NB4 (cell line): ENCODE measurements around the gene DPP4.

ENCODE experiments used
- MAX ChIP-seq: IDR thresholded peaks from 2 replicates; pipeline ENCODE4 v1.6.1; 2011; ENCODE audit warnings: low read depth, low read length
- MYC ChIP-seq: IDR thresholded peaks from 2 replicates; pipeline ENCODE4 v1.6.1; 2011; ENCODE audit warnings: low read depth, low read length
- POLR2A ChIP-seq: IDR thresholded peaks from 2 replicates; pipeline ENCODE4 v1.6.1; 2011; ENCODE audit warnings: mild to moderate bottlenecking; ENCODE audit not compliant: insufficient read length; ENCODE audit errors: extremely low read depth
- TF ChIP-seq, protein P1 (sequence below): IDR thresholded peaks from one replicate; pipeline ENCODE4 v1.5.1; 2012; ENCODE audit warnings: low read depth, low read length

- no peak for TF ChIP-seq POLR2A
- TF ChIP-seq, protein P1, sequence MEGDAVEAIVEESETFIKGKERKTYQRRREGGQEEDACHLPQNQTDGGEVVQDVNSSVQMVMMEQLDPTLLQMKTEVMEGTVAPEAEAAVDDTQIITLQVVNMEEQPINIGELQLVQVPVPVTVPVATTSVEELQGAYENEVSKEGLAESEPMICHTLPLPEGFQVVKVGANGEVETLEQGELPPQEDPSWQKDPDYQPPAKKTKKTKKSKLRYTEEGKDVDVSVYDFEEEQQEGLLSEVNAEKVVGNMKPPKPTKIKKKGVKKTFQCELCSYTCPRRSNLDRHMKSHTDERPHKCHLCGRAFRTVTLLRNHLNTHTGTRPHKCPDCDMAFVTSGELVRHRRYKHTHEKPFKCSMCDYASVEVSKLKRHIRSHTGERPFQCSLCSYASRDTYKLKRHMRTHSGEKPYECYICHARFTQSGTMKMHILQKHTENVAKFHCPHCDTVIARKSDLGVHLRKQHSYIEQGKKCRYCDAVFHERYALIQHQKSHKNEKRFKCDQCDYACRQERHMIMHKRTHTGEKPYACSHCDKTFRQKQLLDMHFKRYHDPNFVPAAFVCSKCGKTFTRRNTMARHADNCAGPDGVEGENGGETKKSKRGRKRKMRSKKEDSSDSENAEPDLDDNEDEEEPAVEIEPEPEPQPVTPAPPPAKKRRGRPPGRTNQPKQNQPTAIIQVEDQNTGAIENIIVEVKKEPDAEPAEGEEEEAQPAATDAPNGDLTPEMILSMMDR = no peak
- TF ChIP-seq MYC = no peak
- no peak for TF ChIP-seq MAX
Measured at GRCh38 chr2:162038725-162039124, 35.3 kb downstream of the DPP4 start.
